NT2/D1 (cell line): ENCODE results near the gene PRDX1.

Experiments
- YY1 ChIP-seq: IDR thresholded peaks from 2 replicates; pipeline ENCODE4 v1.6.1; 2011; ENCODE audit not compliant: insufficient read length, insufficient read depth
- ZNF274 ChIP-seq: IDR thresholded peaks from 2 replicates; pipeline ENCODE4 v1.6.1; 2011; ENCODE audit warnings: mild to moderate bottlenecking, low read depth, low read length

DNA sequence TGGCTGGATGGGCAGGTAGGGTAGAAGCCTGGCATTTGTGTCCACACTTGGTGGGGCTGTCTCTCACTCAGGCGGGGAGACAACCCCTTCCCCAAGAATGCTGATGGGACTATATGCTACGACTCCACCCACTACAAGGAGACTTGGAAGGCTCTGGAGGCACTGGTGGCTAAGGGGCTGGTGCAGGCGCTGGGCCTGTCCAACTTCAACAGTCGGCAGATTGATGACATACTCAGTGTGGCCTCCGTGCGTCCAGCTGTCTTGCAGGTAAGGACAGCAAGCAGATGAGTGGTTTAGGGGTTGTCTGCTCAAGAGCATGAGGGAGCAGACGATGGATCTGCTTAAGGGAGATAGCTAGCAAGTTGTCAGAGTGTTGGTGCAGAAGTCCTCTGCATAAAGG is 46.2 kb upstream of the PRDX1 start:
- TF ChIP-seq ZNF274: no peak
- no peak for TF ChIP-seq YY1
